Measurements from ENCODE around the gene BDH1.

BDH1 gene

GRCh38 chr3:197504641-197505121 lies 51.1 kb downstream of the BDH1 start:
- DNase-seq, result no peak

GRCh38 chr3:197504229-197504628 lies 51.5 kb downstream of the BDH1 start:
- DNase-seq, result no peak

DNA sequence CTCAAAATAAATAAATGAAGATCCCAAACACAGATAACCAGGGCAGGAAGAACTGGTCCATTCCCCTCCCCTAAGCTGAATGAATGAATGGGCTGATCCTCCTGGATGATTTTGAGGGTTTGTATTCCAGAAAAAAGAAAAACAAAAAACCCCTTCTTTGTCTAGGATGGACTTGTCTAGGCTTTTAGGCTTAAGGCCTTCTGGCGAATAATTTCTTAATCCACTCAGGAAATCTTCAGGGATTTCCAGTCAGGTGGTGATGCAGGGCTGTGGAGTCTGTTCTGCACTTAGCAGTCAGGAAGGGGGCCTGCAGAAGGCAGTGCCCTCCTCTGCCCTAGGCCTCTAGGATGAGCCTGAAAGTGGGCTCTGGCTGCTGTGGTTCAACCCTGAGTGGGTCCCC lies 52.1 kb downstream of the BDH1 start:
- no peak for DNase-seq

DNA sequence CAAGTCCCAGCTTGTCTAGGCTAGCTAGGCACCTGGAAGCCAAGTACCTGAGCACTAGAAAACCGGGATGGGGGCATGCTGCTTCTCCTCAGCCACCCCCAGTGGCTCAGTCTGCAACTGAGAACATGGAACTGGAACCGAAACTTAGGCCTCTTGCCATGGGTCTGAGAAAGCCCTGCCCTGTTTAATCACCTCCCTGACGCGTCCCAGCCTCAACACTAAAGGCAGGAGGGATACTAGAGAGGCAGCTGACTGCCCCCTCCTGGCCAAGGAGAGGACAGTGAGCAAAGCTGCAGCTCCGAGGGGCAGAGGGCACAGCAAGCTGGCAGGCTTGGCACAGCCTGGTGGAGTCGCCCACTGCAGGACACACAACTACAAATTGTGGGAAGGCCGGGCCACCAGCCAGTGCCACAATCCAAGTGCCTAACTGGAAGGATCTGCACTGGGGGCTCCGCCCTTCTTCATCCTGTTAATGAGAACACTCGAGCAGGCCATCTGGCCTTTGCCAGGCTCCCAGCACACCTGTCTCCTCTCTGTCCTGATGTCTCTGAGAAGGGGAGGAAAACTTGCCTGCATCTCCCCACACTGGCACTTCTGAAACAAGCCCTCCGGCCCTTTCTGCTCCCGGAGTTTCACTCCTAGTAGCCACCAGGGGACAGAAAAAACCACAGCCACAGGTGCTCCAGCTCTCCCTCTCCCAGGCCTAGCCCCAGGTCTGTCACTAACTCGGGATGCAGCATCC lies 53.7 kb downstream of the BDH1 start:
- DNase-seq, result peak; percentile 67

DNA sequence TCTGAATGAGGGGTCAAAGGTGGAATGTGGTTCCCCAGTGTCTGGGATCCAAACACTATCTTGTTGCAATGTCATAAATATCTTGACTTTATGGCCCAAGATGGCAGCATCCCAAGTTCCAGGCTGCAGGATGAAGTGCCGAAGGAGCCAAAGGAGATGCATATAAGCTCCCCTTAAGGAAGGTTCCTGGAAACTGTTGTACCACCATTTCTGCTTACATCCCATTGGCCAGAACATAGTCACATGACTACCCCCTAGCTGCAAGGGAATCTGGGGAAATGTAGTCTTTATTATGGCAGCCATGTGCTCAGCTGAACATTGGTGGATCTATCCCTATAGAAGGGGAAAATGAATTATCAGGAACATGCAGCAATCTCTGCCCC lies 54.3 kb downstream of the BDH1 start:
- no peak for DNase-seq

- DNase-seq, result no peak
These were observed 55.0 kb downstream of the BDH1 start for GRCh38 chr3:197500812-197501211.

GRCh38 chr3:197499427-197499826 lies 56.3 kb downstream of the BDH1 start:
- no peak for DNase-seq

GRCh38 chr3:197498499-197499241 lies 57.1 kb downstream of the BDH1 start:
- DNase-seq, result no peak

GRCh38 chr3:197496746-197497125 lies 59.0 kb downstream of the BDH1 start:
- no peak for DNase-seq

DNA sequence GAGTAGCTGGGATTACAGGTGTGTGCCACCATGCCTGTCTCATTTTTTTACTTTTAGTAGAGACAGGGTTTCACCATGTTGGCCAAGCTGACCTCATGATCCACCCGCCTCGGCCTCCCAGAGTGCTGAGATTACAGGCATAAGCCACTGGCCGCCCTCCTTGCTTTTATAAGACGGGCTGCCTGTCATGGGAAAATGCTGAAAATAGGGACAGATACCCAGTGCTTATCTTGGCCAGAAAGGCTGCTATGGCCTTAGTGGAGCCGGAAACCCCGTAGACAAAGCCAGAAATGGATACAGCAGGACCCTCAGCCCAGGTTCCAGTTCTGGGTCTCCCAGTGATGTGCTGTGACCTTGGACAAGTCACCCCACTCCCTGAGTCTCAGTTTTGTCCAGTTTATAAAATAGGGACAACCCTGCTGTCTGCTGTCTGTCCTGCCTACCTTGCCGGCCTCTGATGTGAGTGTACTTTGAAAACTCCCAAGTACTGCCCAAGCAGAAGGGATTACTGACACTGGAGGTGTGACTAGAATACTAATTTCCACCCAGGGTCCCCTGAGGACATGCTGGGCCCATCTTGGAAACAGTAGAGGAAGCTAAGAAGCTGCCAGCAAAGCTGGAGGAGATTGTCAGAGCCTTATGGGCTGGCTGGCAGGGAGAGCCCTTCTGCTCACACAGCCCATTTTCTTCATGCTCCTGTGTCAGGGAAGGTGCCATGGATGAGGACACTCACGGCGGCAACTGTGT lies 59.6 kb downstream of the BDH1 start:
- no peak for DNase-seq

DNA sequence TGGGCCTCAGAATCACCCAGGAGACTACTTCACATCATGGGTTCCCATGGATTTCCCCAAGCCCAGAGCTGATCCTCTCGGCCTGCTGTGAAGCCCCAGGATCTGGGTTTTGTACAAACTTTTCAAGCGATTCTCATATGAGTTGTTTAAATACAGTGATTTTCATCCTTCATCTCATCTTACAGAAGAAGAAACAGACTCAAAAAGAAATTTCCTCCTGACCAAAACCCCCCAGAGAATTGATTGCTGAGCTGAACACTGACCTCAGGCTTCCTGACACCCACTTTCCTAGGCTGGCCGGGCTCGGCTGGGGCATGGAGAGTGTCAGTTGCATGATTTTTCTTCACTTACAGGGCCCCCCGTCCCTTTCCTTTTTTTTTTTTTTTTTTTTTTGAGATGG lies 60.3 kb downstream of the BDH1 start:
- no peak for DNase-seq

DNA sequence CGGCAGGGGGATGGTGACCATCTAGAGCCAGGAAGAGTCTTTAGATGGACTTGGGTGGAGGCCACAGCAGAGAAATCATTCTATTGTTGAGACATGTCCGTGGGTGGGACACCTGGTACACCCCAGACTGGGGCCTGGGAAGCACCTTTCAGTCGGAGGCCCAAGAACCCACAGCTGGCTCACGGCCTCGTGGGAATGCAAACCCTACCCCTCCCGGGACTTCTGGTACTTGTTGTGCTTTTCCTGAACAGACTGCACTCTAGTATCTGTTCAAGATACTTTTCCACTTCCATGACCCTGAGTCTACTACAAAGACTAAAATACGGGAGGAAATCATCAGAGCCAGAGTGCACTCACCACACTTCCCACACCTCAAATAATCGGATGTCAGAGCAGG lies 60.7 kb downstream of the BDH1 start:
- DNase-seq, result no peak

DNA sequence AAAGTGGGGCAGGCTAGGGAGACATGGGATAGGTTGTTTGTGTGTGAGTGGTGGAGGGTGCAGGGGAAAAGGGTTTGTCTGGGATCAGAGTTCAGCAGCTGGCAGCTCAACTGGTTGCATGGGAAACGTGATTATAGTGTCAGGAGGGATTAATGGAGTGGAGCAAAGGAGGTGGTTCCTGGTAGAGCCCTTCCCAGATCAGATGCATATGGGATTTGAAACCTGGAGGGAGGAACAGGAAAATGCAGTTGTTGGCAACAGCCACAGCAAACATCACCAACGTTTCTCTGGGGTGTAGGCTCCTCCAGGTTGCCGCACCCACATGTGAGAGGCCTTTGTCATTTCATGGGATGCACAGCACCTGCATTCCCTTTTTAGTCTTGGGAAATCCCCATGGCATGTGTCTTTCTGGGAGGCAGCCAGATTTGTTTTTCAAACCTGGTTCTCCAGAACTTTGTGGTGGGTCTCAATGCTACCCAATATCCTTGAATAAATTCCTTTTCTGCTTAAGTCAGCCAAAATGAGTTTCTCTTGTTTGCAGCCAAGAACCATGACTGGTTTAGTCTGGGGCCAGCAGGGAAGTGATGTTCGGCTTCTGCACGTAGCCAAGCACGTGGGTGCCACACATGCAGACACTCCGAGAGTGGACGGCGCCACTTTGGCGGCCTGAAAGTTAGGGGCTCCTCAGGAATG lies 61.3 kb downstream of the BDH1 start:
- no peak for DNase-seq

DNA sequence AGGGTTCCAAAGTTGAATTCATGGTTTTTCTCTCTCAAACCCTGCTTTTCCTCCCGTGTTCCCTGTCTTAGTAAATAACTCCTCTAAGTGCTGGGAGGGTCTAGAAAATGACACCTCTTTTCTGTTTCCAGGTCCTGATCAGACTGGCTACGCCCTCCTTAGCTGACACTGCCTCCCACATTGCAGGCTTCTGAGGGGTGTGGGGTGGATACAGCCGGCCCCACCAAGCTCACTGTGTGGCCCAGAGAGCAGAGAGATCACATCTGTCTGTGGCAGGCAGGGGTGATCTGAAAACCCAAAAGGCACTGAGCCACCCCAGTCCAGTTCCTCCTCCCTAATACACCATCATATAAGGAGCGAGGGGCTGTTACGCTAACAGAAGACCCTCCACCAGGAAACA lies 62.7 kb downstream of the BDH1 start:
- no peak for DNase-seq

DNA sequence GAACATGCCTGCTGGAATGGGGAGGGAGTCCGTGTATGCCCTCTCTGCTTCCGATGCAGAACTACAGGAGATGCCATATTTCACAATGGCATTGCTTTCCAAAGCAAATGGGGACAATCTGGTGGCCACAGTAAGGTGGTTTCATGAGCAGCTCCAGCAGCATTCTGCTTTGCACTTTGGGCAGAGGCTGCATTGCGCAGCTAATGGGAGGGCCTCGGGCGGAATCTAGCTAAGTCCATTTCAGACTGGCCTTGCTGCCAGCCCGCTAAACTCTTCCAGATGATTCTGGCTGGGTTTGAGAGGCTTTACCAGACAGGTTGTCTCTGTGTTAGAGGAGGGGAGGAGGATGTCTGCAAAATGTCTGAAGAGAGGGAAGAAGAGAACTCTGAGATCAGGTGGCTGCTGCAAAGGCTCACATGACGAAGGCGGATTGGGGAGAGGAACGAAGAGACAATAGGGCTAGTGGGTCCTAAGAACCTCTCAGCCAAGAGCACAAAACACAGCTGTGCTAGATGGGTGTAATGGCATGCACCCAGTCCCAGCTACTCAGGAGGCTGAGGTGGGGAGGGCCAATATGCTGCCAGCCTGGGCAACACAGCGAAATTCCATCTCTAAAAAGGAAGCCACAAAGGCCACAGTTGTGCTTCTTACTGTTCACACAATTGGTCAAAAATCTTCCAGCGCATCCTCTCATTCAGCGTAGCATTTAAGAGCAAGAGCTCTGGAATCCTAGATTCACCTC lies 63.7 kb downstream of the BDH1 start:
- no peak for DNase-seq

- no peak for DNase-seq
These were observed 64.3 kb downstream of the BDH1 start for GRCh38 chr3:197491478-197491877.

- no peak for DNase-seq
These were observed 65.4 kb downstream of the BDH1 start for GRCh38 chr3:197490098-197491058.

GRCh38 chr3:197487911-197488391 lies 67.8 kb downstream of the BDH1 start:
- DNase-seq, result no peak

GRCh38 chr3:197486861-197487260 lies 68.9 kb downstream of the BDH1 start:
- no peak for DNase-seq

GRCh38 chr3:197485143-197485542 lies 70.6 kb downstream of the BDH1 start:
- DNase-seq, result no peak

All from stimulated activated CD8-positive, alpha-beta memory T cell treated with anti-CD3 and anti-CD28 coated beads, Interleukin-4, amount 100 ng/mL, for 48 hours (primary cell).